ENCODE results near the gene VAMP2.

GRCh38 chr17:8116776-8117175 is 46.0 kb downstream of the VAMP2 start:
- no peak for TF ChIP-seq CTCF (IDR thresholded peaks at IDR 0.05; ENCODE audit: low read length)
- no peak for TF ChIP-seq EZH2 (IDR thresholded peaks at IDR 0.05; ENCODE audit: borderline replicate concordance, low read length)
